Esophagus mucosa (tissue), 1 donor: ENCODE measurements around the gene GOLGB1. TPM values are rescaled to one million over a fixed set of nuclear protein-coding genes. Genes with fewer than 3 reads are reported as not detected.
"Not testable (repeated sequence)": the region's sequence is repeated elsewhere in the genome, so short reads cannot be mapped to it uniquely, and the experiment has no call there.

Experiments
- ATAC-seq: fragments of 200-7000 bp; cut with Tn5 transposase; one replicate; pipeline ENCODE4 v1.9.1; 2020
- total RNA-seq: library from RNA; stranded (reverse); gene quantifications from one replicate; pipeline ENCODE4 v1.2.4, GENCODE V29; 2023
- donor health status: DM: yes; HTN: yes; CAD: no.

GOLGB1 gene, protein sequence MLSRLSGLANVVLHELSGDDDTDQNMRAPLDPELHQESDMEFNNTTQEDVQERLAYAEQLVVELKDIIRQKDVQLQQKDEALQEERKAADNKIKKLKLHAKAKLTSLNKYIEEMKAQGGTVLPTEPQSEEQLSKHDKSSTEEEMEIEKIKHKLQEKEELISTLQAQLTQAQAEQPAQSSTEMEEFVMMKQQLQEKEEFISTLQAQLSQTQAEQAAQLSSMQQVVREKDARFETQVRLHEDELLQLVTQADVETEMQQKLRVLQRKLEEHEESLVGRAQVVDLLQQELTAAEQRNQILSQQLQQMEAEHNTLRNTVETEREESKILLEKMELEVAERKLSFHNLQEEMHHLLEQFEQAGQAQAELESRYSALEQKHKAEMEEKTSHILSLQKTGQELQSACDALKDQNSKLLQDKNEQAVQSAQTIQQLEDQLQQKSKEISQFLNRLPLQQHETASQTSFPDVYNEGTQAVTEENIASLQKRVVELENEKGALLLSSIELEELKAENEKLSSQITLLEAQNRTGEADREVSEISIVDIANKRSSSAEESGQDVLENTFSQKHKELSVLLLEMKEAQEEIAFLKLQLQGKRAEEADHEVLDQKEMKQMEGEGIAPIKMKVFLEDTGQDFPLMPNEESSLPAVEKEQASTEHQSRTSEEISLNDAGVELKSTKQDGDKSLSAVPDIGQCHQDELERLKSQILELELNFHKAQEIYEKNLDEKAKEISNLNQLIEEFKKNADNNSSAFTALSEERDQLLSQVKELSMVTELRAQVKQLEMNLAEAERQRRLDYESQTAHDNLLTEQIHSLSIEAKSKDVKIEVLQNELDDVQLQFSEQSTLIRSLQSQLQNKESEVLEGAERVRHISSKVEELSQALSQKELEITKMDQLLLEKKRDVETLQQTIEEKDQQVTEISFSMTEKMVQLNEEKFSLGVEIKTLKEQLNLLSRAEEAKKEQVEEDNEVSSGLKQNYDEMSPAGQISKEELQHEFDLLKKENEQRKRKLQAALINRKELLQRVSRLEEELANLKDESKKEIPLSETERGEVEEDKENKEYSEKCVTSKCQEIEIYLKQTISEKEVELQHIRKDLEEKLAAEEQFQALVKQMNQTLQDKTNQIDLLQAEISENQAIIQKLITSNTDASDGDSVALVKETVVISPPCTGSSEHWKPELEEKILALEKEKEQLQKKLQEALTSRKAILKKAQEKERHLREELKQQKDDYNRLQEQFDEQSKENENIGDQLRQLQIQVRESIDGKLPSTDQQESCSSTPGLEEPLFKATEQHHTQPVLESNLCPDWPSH (N-terminal part only)
- total RNA-seq: 35.7 TPM

GRCh38 chr3:121749276-121750086 lies at the start of gene GOLGB1:
Gene GOLGB1, minus strand, starts transcription at chr3:121749741. Its CDS starts 18,770 bp downstream, at chr3:121730971.
- peak; percentile 99 for ATAC-seq

DNA sequence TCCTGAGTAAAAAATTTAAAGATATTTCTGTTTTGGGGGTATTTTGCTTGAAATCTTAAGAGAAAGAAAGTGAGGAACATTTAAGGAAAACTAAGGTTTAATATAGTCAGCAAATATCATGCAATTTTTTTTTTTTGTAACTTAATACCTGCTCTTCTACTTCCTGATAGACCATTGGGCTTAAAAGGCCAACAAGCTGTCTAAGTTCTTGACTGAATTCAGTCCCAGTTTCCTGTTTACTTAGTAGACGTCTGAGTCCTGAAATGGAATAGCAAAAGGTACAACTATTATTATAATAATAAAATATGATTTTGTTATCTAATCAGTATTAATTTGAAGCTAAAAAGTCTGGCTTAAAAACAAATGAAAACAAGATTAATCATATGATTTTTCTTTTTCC lies 47.4 kb upstream of the GOLGB1 start:
- no peak for ATAC-seq

DNA sequence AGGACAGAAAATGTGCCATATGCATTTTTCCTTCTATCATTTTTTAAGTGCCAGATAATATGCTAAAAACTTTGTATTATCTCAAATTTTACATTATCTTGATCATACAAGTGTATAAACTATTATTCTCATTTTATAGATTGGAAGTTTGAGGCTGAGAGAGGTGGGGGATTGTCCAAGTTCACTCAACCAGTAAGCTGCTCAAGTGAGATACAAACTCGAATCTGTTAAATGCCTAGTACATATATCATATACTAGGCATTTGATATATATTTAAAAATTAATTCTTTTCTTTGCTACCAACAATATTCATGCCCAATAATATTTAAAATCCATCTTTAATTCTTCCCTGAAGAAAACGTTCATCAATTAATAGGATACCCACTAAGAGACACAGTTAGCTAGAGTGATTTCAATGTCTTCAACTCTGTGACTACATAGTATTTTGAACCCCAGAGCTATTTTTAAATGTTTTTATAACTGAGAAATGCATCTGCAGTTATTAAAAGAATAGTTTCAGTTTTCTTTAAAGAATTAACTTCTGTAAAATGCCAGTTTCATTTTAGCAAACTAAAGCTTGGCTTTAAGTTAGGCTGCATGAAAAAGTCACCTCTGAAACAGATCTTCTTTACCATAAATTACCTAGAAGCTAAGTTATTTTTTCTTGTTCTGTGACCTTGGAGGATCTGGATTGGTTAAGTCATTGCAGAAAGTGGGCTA lies 44.9 kb upstream of the GOLGB1 start:
- ATAC-seq: no peak

DNA sequence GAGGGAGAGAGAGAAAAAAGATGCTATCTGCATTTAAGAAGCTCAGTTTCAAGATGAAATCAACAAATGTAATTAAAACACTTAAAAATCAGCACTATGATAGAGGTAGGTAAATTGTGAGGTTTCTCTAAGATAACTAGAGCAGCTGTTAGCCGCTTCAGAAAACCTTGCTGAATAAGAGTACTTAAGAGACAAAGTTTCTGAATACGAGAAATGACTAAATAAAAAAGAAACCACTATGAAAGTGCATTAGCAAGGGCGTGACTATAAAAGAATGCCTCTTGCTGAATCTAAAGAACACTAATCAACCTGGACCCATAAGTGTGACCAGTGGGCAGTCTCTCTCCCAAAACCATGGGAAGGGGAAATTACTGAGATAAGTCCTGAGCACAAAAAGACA lies 43.5 kb upstream of the GOLGB1 start:
- no peak for ATAC-seq

GRCh38 chr3:121786485-121786884 lies 36.9 kb upstream of the GOLGB1 start:
- ATAC-seq: no peak

DNA sequence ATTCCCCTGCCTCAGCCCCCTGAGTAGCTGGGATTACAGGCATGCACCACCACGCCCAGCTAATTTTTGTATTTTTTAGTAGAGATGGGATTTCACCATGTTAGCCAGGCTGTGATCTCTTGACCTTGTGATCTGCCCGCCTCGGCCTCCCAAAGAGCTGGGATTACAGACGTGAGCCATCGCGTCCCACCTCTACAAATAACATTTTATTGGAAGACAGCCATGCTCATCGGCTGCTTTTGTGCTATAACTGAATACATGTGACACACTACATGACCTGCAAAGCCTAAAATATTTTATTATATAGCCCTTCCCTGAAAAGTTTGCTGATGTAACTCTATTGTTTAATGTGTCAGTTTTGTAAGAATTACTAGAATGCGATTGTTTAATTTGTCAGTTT lies 33.2 kb upstream of the GOLGB1 start:
- ATAC-seq: not testable (repeated sequence)

DNA sequence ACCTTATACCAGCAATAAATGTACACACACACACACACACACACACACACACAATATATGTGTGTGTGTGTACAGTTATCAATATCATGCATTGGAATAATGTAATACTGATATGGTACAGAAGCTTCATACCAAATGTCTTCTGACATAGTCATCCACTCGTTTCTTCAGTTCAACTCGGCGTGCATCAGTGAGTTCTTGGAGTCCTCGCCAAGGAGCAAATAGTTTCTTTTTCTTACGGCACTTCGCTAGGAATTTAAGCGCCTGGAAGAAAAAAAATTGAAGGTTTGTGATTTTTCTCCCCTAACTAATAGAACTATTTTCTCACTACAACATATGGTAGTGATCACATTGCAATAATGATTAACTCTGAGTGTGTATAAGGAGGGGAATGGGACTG lies 32.1 kb upstream of the GOLGB1 start:
- ATAC-seq: no peak

GRCh38 chr3:121775095-121775494 lies 25.6 kb upstream of the GOLGB1 start:
- ATAC-seq: not testable (repeated sequence)

DNA sequence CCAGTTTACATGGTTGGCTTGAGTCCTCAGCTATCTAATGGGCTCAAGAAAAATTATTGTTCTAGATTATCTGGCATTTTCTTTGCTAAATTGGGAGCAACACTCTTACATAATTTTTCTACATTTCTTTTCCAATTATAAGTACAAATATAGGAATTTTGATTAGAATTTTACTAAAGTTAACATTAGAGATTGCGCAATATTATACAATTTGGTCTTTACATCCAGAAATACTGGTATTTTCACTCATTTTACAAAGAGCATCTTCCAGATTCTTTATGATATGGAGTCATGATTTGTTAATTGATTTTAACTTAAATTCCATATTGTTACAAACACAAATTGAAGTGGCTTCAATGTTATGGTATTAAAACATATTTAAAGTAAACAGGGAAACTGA lies 19.7 kb upstream of the GOLGB1 start:
- ATAC-seq: no peak

DNA sequence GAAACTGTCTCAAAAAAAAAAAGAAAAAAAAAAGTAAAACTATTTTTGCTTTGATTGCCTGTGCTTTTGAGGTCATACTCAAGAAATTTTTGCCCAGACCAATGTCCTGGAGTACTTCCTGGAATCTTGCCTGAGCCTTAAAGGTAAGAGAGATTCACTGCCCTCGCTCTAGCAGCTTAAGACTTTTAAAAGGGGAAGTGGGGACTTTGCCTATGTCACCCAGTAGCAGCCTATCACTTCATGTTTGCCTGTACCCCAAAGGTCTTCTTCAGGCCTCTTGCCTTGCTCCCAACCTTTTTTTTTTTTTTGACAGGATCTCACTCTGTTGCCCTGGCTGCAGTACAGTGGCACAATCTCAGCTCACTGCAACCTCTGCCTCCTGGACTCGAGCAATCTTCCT lies 18.9 kb upstream of the GOLGB1 start:
- no peak for ATAC-seq

DNA sequence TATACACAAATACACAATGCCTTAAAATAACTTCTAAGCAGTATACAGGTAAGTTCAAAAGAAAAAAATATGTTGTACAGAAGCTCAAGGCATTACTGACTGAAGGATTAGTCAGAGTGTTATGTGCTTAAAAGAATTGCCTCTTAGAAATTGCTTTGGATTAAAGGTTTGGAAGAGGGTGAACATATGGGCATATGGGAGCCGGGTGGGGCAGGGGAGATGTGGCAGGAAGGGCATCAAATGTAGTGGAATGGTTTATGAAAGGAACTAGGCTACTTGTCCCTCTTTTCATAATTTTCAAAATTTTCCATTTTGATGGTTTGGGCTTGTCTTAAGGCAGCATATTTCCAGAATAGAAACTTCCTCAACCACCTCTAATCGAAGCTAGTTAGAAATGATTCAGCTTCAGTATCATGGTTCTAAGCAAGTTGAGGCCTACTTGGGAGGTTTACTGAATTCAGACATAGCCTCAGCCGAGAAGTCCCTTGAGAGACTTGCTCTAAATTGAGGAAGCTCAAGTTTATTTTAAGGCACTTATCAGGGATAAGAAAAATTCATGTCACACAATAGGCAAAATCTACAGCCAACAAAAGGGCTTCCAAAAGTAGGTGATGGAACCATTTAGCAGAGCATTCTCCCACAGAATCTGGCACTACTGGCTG lies 10.1 kb upstream of the GOLGB1 start:
- ATAC-seq: no peak

DNA sequence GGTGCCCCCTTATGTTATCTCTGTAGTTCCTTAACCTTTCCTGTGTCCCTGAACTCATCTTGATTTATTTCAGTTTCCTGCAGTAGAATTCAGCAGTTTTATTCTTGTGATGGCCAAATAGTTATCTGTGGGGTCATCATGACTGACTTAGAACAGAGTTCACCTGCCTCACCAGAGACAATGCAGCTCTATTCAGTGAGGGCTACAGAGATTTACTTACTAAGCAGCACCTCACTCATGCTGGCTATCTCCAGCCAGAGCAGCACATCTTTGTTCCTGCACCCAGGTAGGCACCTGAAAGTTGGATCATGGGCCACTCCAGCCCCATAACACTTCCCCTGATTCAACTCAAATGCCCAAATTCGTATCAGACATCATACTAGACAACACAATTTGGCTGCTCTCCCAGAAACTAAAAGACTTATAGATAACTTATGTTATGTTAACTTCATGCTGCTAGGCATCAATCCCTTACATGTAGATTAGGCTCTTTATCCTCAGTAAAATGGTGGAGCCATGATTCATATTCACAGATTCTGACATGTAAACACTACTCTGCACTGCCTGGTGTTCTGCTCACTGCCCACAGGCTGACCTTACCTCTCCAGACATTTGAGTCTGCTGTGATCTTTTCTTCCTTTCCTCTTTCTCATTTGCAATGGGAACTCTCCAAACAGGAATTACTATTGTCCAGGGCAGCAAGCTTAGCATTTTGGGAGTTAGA lies 9.3 kb upstream of the GOLGB1 start:
- ATAC-seq: peak; percentile 43

DNA sequence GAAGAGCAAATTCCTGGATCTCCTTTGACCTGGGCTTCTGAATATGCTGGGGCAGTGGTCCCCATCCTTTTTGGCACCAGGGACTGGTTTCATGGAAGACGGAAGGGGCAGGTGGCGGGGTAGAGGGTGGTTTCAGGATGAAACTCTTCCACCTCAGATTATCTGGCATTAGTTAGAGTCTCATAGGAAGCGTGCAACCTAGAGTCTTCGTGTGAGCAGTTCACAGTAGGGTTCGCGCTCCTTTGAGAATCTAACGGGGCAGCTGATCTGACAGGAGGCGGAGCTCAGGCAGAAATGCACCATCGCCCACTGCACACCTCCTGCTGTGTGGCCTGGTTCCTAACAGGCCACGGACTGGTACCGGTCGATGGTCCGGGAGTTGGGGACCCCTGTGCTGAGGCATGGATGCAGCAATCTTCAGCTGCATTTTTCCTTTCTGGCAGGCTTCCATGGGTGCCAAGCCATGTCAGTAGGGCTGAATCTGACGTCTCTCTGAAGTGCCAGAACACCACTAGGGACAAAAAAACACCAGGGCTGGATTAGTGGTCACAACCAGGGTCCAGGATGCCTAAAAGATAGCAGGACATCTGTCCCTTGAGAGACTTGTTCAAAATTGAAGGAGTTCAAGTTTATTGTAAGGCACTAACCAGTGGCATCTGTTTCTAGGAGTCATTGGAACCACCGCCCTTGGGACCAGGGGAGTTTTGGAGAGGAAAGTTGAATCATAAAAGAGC lies 8.4 kb upstream of the GOLGB1 start:
- no peak for ATAC-seq

DNA sequence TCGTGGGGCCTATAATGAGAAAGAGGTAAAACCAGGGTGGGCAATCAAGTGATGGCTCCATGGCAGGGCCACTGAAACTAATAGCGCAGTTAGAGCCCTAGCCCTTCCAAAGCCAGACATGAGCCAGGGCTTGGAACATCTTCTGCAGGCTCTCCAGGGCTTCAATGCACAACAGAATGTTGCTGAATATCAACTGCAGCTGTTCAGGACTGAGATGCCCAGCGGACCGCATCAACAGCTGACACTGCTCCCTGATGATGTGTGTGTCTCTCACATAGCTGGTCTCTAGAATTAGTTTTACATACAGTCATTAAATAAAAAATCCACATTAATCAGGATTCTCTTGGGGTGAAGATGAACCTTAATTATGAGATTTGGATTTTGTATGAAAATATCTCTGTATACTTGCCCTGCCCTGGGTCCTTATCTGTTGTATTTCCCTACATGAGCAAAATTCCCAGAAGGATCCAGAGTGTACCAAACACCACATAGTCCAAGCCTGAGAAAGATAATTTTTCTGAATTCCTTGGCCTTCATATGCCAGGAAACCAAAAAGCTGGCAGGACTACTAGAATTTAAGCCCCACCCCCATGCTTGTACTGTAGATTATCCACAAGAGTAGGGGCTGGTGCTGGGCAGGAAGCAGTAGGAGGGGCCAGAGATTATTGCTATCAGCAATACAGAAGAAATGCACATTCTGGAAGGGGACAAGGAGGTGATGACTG lies 7.7 kb upstream of the GOLGB1 start:
- no peak for ATAC-seq

- ATAC-seq: no peak
Measured at GRCh38 chr3:121752772-121753171, 3.2 kb upstream of the GOLGB1 start.

DNA sequence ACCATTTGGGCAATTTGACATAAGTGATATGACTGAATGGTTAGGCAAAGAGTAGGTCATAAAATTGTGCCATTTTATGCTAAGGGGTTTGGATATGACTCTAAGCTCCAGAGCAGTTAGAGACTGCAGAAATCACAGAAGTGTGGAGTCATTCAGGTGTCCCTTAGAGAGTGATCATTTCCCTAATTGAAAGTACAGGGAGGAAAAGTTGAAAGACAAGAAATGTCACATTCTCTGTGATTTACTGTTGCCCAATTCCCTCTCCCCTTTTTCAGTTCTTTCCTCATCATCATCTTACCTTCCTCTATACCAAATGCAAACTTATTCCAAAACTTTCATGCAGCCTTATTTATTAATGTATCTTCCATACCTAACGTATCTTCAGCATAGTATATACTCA lies 2.7 kb upstream of the GOLGB1 start:
- ATAC-seq: no peak

DNA sequence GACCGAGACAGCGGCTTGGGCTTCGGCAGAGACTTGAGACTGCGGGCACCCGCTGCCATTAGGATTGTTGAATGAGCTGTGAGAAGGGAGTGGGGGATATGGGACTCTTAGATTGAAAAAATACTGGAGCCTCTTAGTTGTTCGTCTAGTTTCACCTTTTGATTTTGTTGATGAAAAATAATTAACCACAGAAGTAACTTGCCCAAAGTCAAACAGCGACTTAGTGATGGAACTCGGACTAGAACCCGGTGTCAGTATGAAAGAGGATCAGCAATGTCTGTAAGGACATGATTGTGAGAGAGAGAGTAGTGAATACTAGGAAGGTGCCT lies 510 bp upstream of the GOLGB1 start:
- ATAC-seq: no peak

DNA sequence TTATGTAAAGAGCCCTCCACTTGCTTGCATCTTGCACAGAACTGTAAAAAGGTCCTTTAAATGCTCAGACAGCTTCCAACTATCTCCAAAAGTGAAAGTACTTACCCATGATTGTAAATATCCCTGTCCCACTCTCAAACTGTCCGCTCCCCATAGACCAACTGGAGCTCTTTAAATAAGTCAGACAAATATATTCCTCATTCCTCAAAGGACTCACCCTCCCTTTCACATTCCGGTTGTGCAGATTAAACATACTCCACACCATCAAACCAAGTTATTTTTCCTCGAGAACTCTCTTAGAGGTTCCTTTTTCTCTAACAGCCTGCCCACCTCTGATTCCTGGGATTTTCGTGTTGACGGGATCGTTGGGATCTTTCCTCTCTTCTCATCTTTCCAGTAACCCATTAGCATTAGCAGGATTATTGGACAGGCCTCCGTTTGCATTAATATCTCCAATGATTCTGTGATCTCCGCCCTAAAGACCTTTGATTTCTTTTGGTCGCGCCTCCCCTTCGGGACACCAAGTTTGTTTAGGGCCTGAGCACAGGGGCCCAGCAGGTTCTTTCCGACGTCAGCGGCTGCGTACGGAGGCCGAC lies 763 bp downstream of the GOLGB1 start:
- ATAC-seq: peak; percentile 51
